ENCODE measurements around the gene QPRT.
A peak's percentile ranks its signal among the peaks of the same experiment; 100 is the strongest.

QPRT gene

GRCh38 chr16:29680180-29680598, 1.2 kb downstream of the QPRT start:
- peak overlapping the region; percentile 73 for H3K4me3 ChIP-seq (ENCODE audit: low read depth, low read length)
- TF ChIP-seq POLR2A (IDR thresholded peaks at IDR 0.05; ENCODE audit: extremely low read depth, insufficient read length): no peak
- TF ChIP-seq MAX (IDR thresholded peaks at IDR 0.05; ENCODE audit: low read depth, low read length): no peak
- TF ChIP-seq, protein P1, sequence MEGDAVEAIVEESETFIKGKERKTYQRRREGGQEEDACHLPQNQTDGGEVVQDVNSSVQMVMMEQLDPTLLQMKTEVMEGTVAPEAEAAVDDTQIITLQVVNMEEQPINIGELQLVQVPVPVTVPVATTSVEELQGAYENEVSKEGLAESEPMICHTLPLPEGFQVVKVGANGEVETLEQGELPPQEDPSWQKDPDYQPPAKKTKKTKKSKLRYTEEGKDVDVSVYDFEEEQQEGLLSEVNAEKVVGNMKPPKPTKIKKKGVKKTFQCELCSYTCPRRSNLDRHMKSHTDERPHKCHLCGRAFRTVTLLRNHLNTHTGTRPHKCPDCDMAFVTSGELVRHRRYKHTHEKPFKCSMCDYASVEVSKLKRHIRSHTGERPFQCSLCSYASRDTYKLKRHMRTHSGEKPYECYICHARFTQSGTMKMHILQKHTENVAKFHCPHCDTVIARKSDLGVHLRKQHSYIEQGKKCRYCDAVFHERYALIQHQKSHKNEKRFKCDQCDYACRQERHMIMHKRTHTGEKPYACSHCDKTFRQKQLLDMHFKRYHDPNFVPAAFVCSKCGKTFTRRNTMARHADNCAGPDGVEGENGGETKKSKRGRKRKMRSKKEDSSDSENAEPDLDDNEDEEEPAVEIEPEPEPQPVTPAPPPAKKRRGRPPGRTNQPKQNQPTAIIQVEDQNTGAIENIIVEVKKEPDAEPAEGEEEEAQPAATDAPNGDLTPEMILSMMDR (IDR thresholded peaks at IDR 0.05; ENCODE audit: low read depth, low read length): no peak
- no peak for TF ChIP-seq MYC (IDR thresholded peaks at IDR 0.05; ENCODE audit: low read depth, low read length)
- DNase-seq (ENCODE audit: low read depth): no peak

DNA sequence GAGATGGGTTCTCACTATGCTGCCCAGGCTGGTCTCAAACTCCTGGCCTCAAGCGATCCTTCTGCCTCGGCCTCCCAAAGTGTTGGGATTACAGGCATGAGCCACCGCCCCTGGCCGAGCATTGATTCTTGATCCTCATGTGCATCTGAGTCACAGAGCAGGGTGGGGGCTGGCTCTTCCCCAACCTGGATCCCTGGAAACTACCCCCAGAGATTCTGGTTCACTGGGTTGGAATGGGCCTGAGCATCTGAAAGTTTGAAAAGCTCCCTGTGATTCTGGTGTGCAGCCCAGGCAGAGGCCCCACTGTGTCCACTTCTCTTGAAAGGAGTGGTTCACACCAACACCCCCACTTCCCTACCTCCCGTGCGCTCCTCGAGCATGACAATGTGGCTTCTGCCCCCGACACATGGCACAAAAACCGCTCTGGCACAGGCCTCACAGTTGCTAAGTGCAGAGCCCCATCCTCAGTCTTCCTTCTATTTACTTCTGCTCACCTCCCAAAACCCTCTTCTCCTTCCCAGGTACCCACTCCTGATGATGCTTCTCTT, 4.6 kb downstream of the QPRT start:
- H3K4me3 ChIP-seq (ENCODE audit: low read depth, low read length): no peak overlapping the region
- TF ChIP-seq MYC (IDR thresholded peaks at IDR 0.05; ENCODE audit: low read depth, low read length): no peak
- TF ChIP-seq POLR2A (IDR thresholded peaks at IDR 0.05; ENCODE audit: extremely low read depth, insufficient read length): no peak
- TF ChIP-seq, protein P1 (IDR thresholded peaks at IDR 0.05; ENCODE audit: low read depth, low read length): no peak
- no peak for TF ChIP-seq MAX (IDR thresholded peaks at IDR 0.05; ENCODE audit: low read depth, low read length)
- DNase-seq (ENCODE audit: low read depth): no peak

GRCh38 chr16:29684679-29685078, 5.7 kb downstream of the QPRT start:
- TF ChIP-seq, protein P1 (IDR thresholded peaks at IDR 0.05; ENCODE audit: low read depth, low read length): no peak
- TF ChIP-seq MYC (IDR thresholded peaks at IDR 0.05; ENCODE audit: low read depth, low read length) (no peak), MAX (IDR thresholded peaks at IDR 0.05; ENCODE audit: low read depth, low read length) (no peak), POLR2A (IDR thresholded peaks at IDR 0.05; ENCODE audit: extremely low read depth, insufficient read length) (no peak)
- no peak for DNase-seq (ENCODE audit: low read depth)
- no peak overlapping the region for H3K4me3 ChIP-seq (ENCODE audit: low read depth, low read length)

GRCh38 chr16:29686740-29687332, 7.9 kb downstream of the QPRT start:
- H3K4me3 ChIP-seq (ENCODE audit: low read depth, low read length): no peak overlapping the region
- TF ChIP-seq, protein P1 (IDR thresholded peaks at IDR 0.05; ENCODE audit: low read depth, low read length): no peak
- no peak for TF ChIP-seq MYC (IDR thresholded peaks at IDR 0.05; ENCODE audit: low read depth, low read length)
- no peak for TF ChIP-seq MAX (IDR thresholded peaks at IDR 0.05; ENCODE audit: low read depth, low read length)
- no peak for TF ChIP-seq POLR2A (IDR thresholded peaks at IDR 0.05; ENCODE audit: extremely low read depth, insufficient read length)
- no peak for DNase-seq (ENCODE audit: low read depth)

DNA sequence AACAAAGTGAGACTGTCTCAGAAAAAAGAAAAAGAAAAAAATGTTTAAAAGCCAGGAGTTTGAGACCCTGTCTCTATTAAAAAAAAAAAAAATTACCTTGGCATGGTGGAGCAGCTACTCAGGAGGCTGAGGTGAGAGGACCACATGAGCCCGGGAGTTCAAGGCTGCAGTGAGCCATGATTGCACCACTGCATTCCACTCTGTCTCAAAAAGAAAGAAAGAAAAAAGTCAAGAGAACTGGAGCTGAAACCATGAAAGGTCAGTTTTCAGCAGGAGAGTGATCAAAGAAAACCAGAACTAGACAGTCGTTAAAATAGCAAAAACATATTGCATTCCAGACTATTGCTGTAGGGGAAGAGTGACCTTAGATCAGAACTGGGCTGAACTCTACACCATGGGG, 8.8 kb downstream of the QPRT start:
- no peak overlapping the region for H3K4me3 ChIP-seq (ENCODE audit: low read depth, low read length)
- TF ChIP-seq MYC (IDR thresholded peaks at IDR 0.05; ENCODE audit: low read depth, low read length) (no peak), POLR2A (IDR thresholded peaks at IDR 0.05; ENCODE audit: extremely low read depth, insufficient read length) (no peak), MAX (IDR thresholded peaks at IDR 0.05; ENCODE audit: low read depth, low read length) (no peak)
- TF ChIP-seq, protein P1 (IDR thresholded peaks at IDR 0.05; ENCODE audit: low read depth, low read length): no peak
- DNase-seq (ENCODE audit: low read depth): no peak

All from NB4 (cell line).